ENCODE results near the gene HJURP. TPM values are rescaled to one million over a fixed set of nuclear protein-coding genes. Genes with fewer than 3 reads are reported as not detected.

HJURP gene
- polyA plus RNA-seq, 1 of the 3 experiments (the other 2 are of a cell fraction): 13.2 TPM

DNA sequence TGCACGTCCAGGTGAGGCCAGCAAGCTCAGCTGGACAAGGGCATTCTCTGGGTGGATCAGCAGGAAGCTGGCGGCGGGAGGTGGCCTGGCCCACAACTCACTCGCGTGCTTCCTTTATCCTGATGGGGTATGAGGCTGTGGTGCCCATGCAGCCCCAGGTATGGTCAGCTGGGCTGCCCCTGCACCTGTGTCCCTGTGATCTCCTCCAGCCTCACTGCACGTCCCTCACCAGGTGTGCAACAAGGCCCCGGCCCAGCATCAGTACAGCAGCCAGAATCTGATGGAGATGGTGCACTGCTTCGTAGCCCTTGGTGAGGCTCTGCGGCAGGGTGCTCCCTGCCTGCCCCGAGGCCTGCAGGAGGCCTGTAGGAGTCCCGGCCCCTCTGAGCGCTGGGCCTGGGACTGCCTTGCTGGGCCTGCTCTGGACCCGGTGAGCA lies 58.6 kb downstream of the HJURP start:
- no peaks in the 10 kb centered on the region for H3K4me1 ChIP-seq (ENCODE audit: control insufficient read depth in 1 of 2, insufficient read depth in 2 of 2, low read depth in 1 of 2, low read length in 1 of 2)
- POLR2A ChIA-PET: no interaction called here
- H3F3A ChIP-seq (replicated peaks; ENCODE audit: insufficient read depth): no peaks in the 10 kb centered on the region
- H3K4me3 ChIP-seq (ENCODE audit: low read depth in 2 of 2, low read length in 1 of 2): no peak overlapping the region
- H3K27ac ChIP-seq (ENCODE audit: low read depth in 2 of 2, low read length in 1 of 2): no peak overlapping the region
- no peak overlapping the region for H3K4me2 ChIP-seq
- no peaks in the 10 kb centered on the region for H3K36me3 ChIP-seq (replicated peaks in 1 of 2; ENCODE audit: control insufficient read depth in 1 of 2, insufficient read depth in 2 of 2, low read length in 1 of 2)
- no peaks in the 10 kb centered on the region for H4K20me1 ChIP-seq (ENCODE audit: insufficient read depth)
- no peak overlapping the region for H3K9ac ChIP-seq
- no peaks in the 10 kb centered on the region for H3K9me2 ChIP-seq
- no peaks in the 10 kb centered on the region for H3K27me3 ChIP-seq (ENCODE audit: insufficient read depth)
- H3K9me3 ChIP-seq: no peaks in the 10 kb centered on the region
- 83% methylated on average over 5 of the region's 13 CpGs for WGBS (ENCODE audit: low lambda C conversion rate)
- no peak for DNase-seq
- TF ChIP-seq FOSL2 (IDR thresholded peaks at IDR 0.05; ENCODE audit: borderline replicate concordance, low read depth) (no peak), TCF12 (IDR thresholded peaks at IDR 0.05) (no peak)
- TF ChIP-seq, protein P1, sequence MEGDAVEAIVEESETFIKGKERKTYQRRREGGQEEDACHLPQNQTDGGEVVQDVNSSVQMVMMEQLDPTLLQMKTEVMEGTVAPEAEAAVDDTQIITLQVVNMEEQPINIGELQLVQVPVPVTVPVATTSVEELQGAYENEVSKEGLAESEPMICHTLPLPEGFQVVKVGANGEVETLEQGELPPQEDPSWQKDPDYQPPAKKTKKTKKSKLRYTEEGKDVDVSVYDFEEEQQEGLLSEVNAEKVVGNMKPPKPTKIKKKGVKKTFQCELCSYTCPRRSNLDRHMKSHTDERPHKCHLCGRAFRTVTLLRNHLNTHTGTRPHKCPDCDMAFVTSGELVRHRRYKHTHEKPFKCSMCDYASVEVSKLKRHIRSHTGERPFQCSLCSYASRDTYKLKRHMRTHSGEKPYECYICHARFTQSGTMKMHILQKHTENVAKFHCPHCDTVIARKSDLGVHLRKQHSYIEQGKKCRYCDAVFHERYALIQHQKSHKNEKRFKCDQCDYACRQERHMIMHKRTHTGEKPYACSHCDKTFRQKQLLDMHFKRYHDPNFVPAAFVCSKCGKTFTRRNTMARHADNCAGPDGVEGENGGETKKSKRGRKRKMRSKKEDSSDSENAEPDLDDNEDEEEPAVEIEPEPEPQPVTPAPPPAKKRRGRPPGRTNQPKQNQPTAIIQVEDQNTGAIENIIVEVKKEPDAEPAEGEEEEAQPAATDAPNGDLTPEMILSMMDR (IDR thresholded peaks at IDR 0.05): no peak
- H3K79me2 ChIP-seq (ENCODE audit: insufficient read depth): no peaks in the 10 kb centered on the region
- H2AFZ ChIP-seq (ENCODE audit: low read depth): no peak overlapping the region
- CTCF ChIA-PET: no interaction called here

DNA sequence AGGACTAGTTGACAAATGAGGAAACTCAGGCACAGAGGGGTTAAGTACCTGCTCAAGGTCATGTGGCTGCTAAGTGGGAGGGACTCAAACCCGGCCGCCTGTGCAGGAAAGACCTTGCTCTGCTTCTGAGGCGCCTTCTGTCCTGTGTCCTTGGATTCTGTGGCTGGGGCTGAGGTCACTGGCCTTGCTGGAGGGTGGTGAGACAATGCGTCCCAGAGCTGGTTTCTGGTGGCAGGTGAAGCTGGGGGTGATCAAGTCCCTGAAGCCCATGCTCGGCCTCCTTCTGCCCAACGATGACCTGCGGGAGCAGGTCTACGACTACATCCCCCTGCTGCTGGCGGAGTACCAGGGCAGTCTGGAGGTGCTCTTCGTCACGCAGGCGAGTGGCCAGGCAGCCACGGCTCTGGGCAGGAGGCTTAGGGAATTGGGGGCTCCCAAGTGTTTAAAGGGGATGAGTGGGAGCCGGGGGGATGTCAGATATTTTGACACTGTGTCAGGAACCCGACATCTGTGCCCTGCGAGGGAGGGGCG lies 60.1 kb downstream of the HJURP start:
- H3K9me2 ChIP-seq: no peaks in the 10 kb centered on the region
- ChIA-PET POLR2A (no interaction called here), CTCF (no interaction called here)
- no peaks in the 10 kb centered on the region for H3K4me1 ChIP-seq (ENCODE audit: control insufficient read depth in 1 of 2, insufficient read depth in 2 of 2, low read depth in 1 of 2, low read length in 1 of 2)
- H3K27ac ChIP-seq (ENCODE audit: low read depth in 2 of 2, low read length in 1 of 2): no peak overlapping the region
- no peak overlapping the region for H3K9ac ChIP-seq
- TF ChIP-seq, protein P2, sequence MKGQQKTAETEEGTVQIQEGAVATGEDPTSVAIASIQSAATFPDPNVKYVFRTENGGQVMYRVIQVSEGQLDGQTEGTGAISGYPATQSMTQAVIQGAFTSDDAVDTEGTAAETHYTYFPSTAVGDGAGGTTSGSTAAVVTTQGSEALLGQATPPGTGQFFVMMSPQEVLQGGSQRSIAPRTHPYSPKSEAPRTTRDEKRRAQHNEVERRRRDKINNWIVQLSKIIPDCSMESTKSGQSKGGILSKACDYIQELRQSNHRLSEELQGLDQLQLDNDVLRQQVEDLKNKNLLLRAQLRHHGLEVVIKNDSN (IDR thresholded peaks at IDR 0.05; ENCODE audit: borderline replicate concordance, low read depth): no peak
- TF ChIP-seq EP300 (IDR thresholded peaks at IDR 0.05; ENCODE audit: borderline replicate concordance in 1 of 2, low read depth in 1 of 2, low read length in 1 of 2) (no peak), MEF2A (IDR thresholded peaks at IDR 0.05; ENCODE audit: borderline replicate concordance, low read depth) (no peak), POLR2AphosphoS5 (IDR thresholded peaks at IDR 0.05; ENCODE audit: low read depth, low read length) (no peak), YY1 (IDR thresholded peaks at IDR 0.05; ENCODE audit: low read depth) (no peak), RFX5 (IDR thresholded peaks at IDR 0.05; ENCODE audit: low read length) (no peak), GATA2 (CRISPR knock-in tag; IDR thresholded peaks at IDR 0.05) (no peak)
- H3K4me3 ChIP-seq (ENCODE audit: low read depth in 2 of 2, low read length in 1 of 2): no peak overlapping the region
- no peaks in the 10 kb centered on the region for H3K79me2 ChIP-seq (ENCODE audit: insufficient read depth)
- 79% methylated on average over 14 of the region's 17 CpGs for WGBS (ENCODE audit: low lambda C conversion rate)
- no peaks in the 10 kb centered on the region for H3K9me3 ChIP-seq
- no peaks in the 10 kb centered on the region for H4K20me1 ChIP-seq (ENCODE audit: insufficient read depth)
- no peak overlapping the region for H3K4me2 ChIP-seq
- H3F3A ChIP-seq (replicated peaks; ENCODE audit: insufficient read depth): no peaks in the 10 kb centered on the region
- H2AFZ ChIP-seq (ENCODE audit: low read depth): no peak overlapping the region
- H3K36me3 ChIP-seq (replicated peaks in 1 of 2; ENCODE audit: control insufficient read depth in 1 of 2, insufficient read depth in 2 of 2, low read length in 1 of 2): no peaks in the 10 kb centered on the region
- DNase-seq: no peak
- H3K27me3 ChIP-seq (ENCODE audit: insufficient read depth): no peaks in the 10 kb centered on the region

All from SK-N-SH (cell line).